ENCODE results near the gene TBC1D22A.
"Not testable (repeated sequence)": the region's sequence is repeated elsewhere in the genome, so short reads cannot be mapped to it uniquely, and the experiment has no call there.

The TBC1D22A gene

GRCh38 chr22:47139013-47139789 lies 376.8 kb downstream of the TBC1D22A start:
- Mint-ChIP-seq H3K27ac (peak overlapping the region in 2 of 3 experiments; percentile 26 to 37), H3K4me3 (no peak overlapping the region), H3K4me1 (peaks cover 5% of the 10 kb centered on the region), H3K36me3 (ENCODE audit: low read depth) (no peaks in the 10 kb centered on the region), H3K9me3 (no peaks in the 10 kb centered on the region), H3K27me3 (ENCODE audit: low read depth) (no peaks in the 10 kb centered on the region)
- TF ChIP-seq, protein P1, sequence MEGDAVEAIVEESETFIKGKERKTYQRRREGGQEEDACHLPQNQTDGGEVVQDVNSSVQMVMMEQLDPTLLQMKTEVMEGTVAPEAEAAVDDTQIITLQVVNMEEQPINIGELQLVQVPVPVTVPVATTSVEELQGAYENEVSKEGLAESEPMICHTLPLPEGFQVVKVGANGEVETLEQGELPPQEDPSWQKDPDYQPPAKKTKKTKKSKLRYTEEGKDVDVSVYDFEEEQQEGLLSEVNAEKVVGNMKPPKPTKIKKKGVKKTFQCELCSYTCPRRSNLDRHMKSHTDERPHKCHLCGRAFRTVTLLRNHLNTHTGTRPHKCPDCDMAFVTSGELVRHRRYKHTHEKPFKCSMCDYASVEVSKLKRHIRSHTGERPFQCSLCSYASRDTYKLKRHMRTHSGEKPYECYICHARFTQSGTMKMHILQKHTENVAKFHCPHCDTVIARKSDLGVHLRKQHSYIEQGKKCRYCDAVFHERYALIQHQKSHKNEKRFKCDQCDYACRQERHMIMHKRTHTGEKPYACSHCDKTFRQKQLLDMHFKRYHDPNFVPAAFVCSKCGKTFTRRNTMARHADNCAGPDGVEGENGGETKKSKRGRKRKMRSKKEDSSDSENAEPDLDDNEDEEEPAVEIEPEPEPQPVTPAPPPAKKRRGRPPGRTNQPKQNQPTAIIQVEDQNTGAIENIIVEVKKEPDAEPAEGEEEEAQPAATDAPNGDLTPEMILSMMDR (IDR thresholded peaks at IDR 0.05; ENCODE audit: unreplicated experiment in 3 of 3) = no peak

- no peaks in the 10 kb centered on the region for H3K27me3 Mint-ChIP-seq (ENCODE audit: low read depth)
- H3K27ac Mint-ChIP-seq = peak overlapping the region in 2 of 3 experiments; percentile 26 to 37
- no peaks in the 10 kb centered on the region for H3K36me3 Mint-ChIP-seq (ENCODE audit: low read depth)
- no peaks in the 10 kb centered on the region for H3K9me3 Mint-ChIP-seq
- H3K4me1 Mint-ChIP-seq = peaks cover 4% of the 10 kb centered on the region
- TF ChIP-seq, protein P1 (IDR thresholded peaks at IDR 0.05; ENCODE audit: unreplicated experiment in 3 of 3) = no peak
- no peak overlapping the region for H3K4me3 Mint-ChIP-seq
These were observed 377.3 kb downstream of the TBC1D22A start for GRCh38 chr22:47139790-47140119.

DNA sequence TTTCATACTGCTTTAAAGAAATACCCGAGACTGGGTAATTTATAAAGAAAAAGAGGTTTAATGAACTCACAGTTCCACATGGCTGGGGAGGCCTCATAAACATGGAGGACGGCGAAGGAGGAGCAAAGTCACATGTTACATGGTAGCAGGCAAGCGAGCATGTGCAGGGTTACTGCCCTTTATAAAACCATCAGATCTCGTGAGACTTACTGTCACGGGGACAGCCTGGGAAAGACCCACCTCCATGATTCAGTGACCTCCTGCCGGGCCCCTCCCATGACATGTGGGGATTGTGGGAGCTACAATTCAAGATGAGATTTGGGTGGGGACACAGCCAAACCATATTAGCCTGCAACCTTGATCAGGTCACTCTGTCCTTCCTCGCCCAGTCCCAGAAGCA lies 378.5 kb downstream of the TBC1D22A start:
- not testable (repeated sequence) for H3K4me3 Mint-ChIP-seq; H3K36me3 Mint-ChIP-seq (ENCODE audit: low read depth); H3K27ac Mint-ChIP-seq; H3K9me3 Mint-ChIP-seq; H3K27me3 Mint-ChIP-seq (ENCODE audit: low read depth); H3K4me1 Mint-ChIP-seq

GRCh38 chr22:47142427-47143046 lies 380.1 kb downstream of the TBC1D22A start:
- peaks cover 4% of the 10 kb centered on the region for H3K4me1 Mint-ChIP-seq
- no peaks in the 10 kb centered on the region for H3K9me3 Mint-ChIP-seq
- H3K27me3 Mint-ChIP-seq (ENCODE audit: low read depth) = no peaks in the 10 kb centered on the region
- H3K27ac Mint-ChIP-seq = no peak overlapping the region
- H3K4me3 Mint-ChIP-seq = no peak overlapping the region
- TF ChIP-seq, protein P1 (IDR thresholded peaks at IDR 0.05; ENCODE audit: unreplicated experiment in 3 of 3) = no peak
- no peaks in the 10 kb centered on the region for H3K36me3 Mint-ChIP-seq (ENCODE audit: low read depth)

GRCh38 chr22:47143249-47143938 lies 380.9 kb downstream of the TBC1D22A start:
- Mint-ChIP-seq H3K4me1 (peaks cover 8% of the 10 kb centered on the region), H3K36me3 (ENCODE audit: low read depth) (no peaks in the 10 kb centered on the region), H3K4me3 (no peak overlapping the region), H3K27ac (no peak overlapping the region), H3K9me3 (no peaks in the 10 kb centered on the region), H3K27me3 (ENCODE audit: low read depth) (no peaks in the 10 kb centered on the region)
- TF ChIP-seq, protein P1 (IDR thresholded peaks at IDR 0.05; ENCODE audit: unreplicated experiment in 3 of 3) = no peak

GRCh38 chr22:47144076-47144765 lies 381.8 kb downstream of the TBC1D22A start:
- H3K27me3 Mint-ChIP-seq (ENCODE audit: low read depth) = no peaks in the 10 kb centered on the region
- TF ChIP-seq, protein P1 (IDR thresholded peaks at IDR 0.05; ENCODE audit: unreplicated experiment in 3 of 3) = no peak
- H3K4me3 Mint-ChIP-seq = no peak overlapping the region
- no peaks in the 10 kb centered on the region for H3K9me3 Mint-ChIP-seq
- no peaks in the 10 kb centered on the region for H3K36me3 Mint-ChIP-seq (ENCODE audit: low read depth)
- H3K27ac Mint-ChIP-seq = no peak overlapping the region
- H3K4me1 Mint-ChIP-seq = peaks cover 4% of the 10 kb centered on the region
